ENCODE results near the gene PRKCE.

DNA sequence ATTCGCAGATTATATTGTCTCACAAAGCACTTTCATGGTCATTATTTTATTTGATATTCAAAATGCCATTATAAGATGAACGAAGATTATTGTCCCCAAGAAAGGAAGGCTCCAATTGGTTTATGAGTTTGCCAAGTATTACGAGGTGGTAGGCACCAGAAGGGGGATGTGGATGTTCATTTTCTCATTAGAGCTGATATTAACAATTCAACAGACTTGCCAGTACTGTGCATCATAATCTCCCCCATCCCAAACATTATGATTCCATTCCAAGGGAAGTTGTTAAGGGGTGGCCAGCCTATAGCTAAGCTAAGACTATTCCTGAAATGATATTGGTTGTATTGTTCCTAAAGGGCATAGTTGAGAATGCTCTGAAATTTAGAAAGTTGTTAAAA, 257.7 kb downstream of the PRKCE start:
- TF ChIP-seq EZH2phosphoT487 (IDR thresholded peaks at IDR 0.05; ENCODE audit: borderline replicate concordance, low read depth) (no peak), CTCF (IDR thresholded peaks at IDR 0.05) (no peak), SMC3 (IDR thresholded peaks at IDR 0.05; ENCODE audit: low read depth, low read length) (no peak), YY1 (IDR thresholded peaks at IDR 0.05; ENCODE audit: low read depth) (no peak), REST (IDR thresholded peaks at IDR 0.05; ENCODE audit: low read depth, low read length) (no peak), RXRA (IDR thresholded peaks at IDR 0.05; ENCODE audit: borderline replicate concordance, low read depth) (no peak)

All from SK-N-SH (cell line).